D341Med (cell line): ENCODE data around the gene WASF2.
"Not testable (repeated sequence)": the region's sequence is repeated elsewhere in the genome, so short reads cannot be mapped to it uniquely, and the experiment has no call there.

ENCODE experiments used
- DNase-seq: peaks from one replicate; pipeline ENCODE4 v3.0.0; 2012; ENCODE audit warnings: low spot score

The WASF2 gene

DNA sequence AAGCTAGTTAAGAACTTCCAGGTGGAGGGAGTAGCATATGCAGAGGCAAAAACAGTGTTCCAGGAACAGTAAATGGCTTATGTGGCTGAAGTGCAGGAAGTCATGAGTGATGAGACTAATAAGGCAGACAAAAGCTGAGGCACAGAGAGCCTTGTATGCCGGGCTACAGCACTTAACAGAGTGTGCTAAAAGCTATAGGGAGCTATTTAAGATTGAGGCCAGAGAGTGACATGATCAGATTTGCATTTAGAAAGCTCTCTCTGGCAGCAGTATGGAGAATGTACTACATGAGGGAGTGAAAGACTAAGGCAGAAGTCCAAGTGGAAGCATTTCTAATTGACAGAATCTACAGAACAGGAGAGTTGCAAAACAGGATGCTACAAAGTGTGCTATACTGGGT lies 38.6 kb downstream of the WASF2 start:
- DNase-seq: no peak

DNA sequence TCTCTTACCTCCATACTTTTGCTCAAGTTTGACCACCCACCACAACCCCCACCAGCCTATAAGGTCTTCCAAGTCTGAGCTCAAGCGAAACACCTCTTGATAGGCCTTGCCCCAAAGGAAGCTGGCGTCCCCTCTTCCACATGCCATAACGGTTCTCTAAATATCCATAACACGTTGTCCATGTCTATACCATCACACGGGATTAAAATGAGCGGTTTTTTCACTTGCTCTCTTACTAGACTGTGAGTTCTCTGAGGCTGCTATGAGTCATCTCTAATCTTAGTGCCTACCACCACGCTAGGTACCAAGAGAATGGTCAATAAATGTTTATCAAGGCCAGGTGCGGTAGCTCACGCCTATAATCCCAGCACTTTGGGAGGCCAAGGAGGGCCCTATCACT lies 41.0 kb downstream of the WASF2 start:
- no peak for DNase-seq

DNA sequence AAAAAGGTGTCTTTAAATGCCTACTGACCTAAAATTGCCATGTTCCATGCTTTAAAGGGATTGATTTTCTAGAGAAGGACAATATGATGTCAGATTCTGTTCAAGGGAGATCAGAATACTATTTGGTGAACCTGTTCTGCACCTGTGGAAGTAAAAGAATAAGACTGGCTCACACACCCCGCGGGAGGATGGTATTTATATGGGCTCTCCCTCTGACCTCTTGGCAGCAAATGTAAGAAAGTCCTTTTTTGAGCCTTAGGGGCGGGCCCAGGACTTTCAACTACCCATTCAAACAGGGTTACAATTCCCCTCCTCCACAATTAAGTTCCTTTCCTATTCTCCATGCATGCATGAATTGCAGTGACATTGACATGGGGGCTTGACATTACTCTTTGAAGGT lies 42.1 kb downstream of the WASF2 start:
- DNase-seq: no peak

DNA sequence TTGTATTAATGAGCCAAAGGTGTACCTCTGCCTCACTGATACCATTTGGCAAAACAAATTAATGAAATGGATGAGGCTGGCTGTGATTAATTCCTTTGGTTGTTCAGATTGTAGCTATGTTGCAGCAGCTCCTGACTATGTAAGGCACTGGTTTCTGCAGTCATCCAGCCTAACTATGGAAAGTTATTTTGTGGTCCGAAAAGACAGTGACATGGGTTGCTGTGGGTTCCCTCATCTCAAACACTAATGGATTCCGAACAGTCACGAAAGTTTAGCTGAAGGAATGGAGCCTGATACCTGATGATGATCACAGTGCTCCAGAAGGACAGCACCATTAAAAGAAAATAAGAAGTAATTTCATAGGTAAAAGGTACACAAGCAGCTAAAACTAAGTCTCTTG lies 42.6 kb downstream of the WASF2 start:
- DNase-seq: no peak

DNA sequence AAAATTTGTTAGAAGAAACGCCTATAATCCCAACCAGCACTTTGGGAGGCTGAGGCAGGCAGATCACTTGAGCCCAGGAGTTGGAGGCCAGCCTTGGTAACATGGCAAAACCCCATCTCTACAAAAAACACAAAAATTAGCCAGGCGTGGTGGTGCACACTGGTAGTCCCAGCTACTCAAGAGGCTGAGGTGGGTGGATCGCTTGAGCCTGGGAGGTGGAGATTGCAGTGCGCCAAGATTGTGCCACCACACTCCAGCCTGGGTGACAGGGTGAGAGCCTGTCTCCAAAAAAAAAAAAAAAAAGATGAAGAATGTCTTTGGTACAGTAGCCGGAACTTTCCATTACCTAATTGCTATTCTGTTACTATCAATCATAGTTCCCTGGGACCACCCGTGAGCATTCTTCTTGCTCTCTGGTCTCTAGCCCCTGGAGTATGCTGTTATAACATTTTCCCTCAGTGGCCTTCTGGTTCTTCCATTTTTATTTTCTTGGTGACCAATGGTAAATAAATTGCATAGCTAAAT lies 43.4 kb downstream of the WASF2 start:
- no peak for DNase-seq

DNA sequence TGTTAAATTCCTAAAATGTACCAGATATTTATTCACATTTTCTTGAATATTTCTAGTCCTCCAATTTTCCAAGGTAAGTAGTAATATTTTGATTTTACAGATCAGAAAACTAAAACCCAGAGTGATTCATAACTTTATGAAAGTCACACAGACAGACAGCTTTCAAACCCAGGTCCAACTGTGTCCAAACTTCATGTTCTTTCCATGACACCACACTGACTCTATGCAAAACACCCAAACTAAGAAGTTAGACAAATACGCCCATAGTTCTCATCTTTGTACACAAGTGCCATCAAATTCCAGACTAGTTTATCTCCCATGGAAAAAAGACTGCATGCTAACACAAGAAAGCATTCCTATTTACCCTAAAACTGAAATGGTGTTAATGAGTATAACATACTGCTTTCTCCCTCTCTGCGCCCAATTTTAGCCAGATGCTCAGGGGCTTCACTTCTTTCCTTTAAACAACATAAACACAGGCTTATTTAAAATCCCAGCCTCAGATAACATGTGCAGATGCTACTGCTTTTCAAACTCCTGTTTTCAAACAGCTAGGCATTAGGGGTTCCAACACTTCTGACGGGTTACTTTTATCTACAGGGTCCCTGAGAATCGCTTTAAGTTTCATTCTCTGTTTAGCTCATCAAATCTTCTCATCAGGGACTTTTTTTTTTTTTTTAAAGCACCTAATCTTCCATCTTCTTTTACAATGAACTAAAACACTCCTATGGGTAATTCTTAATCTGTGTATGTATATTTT lies 44.6 kb downstream of the WASF2 start:
- no peak for DNase-seq

DNA sequence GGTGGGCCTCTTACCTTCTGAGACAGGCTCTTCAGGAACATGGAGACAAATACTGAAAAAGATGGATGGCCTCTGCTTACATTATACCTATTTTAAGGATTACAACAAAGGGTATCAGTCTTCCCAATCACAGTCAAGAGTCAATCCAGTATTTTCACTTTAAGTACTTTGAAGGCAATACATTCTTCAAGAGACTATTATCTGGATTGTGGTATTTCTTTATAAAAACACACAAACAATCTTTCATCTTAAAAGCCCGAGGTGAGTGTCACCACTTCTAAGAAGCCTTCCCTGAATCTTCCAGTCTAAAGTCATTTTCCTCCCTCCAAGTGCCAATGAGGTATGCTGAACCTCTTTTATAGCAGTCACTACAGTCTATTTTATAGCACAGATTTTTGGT lies 45.3 kb downstream of the WASF2 start:
- no peak for DNase-seq

DNA sequence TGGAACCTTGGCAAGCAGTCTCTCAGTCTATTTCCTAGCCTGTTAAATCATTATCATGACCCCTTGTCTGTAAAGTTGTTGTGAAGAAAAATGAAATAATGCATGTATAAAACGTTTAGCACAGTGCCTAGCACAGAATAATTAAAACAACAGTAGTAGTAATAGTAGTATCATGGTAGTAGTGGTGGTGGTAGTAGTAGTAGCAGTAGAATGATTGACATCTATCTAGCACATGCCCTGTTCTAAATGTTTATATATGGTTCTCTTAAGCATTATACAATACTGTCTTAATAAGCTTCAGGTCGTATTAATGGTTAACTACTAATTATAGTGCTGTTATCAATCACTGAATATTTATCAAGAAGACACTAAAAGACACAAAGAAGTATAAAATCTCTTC lies 50.8 kb downstream of the WASF2 start:
- no peak for DNase-seq

DNA sequence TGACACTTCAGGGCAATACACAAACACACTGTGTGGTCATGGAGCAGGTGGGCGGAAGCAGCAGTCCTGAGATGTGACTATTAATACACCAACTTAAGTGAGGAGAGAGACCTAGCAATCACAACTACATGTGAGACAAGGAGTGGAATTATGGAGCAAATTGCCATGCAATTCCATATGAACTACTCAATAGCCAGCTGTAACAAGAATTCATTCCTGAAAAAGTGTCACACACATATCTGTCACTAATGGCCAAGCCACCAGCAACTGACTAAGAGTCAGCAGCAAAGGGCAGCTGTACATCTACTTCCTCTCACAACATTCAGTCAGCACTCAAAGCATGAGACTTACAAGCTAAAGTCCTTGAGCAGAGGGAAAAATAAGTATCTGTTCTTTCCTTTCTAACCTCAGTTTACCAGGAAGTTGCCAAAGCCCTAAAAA lies 51.3 kb downstream of the WASF2 start:
- no peak for DNase-seq

DNA sequence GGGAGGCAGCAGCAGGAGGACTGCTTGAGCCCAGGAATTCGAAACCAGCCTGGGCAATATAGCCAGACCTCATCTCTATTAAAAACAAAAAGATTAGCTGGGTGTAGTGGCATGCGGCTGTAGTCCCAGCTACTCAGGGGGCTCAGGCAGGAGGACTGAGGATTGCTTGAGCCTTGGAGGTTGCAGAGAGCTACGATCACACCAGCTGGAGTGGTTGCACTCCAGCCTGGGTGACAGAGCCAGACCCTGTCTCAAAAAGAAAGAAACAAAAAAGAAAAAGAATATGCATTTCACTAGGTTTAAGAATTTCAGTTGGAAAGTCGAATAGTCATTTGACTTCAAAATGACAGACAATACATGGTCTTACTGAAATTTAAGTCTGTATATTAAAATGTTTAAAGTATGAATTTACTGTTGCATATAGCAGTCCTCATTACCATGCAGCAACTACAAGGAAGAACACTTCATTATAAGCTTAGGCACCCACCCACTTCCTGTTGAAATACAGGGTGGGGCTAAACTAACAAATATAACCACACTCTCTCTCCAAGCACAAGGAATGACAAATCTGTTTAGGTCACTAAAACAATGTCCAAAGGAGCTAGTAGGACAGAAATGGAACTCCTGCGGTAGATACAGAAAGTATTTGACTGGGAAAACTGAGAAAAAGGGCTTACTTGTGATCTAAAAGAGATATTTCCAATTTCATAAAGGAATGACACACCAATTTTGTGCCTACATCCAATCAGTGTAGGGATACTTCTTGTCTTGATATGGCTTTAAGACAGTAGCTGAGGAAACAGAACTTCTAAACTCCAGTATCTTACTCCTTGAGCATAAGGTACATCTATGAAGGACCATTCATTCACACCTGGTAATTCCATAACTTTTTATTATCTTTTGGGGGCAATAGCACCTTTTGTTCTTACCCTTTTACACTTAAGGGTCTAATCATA lies 53.5 kb downstream of the WASF2 start:
- no peak for DNase-seq

DNA sequence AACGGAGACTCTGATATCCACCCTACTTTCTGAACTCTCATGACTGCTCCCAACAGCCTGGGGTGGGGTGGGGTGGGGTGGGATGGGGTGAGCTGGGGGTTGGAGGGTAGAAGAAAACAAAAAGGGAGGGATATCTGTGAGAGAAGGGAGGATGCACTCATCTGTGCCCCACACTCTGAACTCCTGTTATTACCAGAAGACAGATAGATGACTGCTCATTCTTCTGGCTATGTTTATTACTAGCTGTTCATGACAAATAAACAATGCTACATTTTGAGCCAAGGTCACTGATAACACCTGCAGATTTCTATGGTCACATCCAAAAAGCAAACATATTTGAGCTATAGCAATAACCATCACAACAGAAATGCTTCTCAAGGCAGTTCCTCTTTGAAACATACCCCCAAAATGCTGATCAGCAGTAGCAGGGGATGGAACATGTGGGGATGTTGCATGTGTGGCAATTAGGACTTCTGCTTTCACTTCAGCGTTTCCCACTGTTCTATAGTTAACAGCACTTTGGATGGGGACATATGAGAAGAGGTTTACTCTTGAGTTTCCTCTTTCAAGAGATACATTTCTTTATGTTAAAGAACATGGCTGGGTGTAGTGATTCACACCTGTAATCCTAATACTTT lies 54.3 kb downstream of the WASF2 start:
- DNase-seq: no peak

DNA sequence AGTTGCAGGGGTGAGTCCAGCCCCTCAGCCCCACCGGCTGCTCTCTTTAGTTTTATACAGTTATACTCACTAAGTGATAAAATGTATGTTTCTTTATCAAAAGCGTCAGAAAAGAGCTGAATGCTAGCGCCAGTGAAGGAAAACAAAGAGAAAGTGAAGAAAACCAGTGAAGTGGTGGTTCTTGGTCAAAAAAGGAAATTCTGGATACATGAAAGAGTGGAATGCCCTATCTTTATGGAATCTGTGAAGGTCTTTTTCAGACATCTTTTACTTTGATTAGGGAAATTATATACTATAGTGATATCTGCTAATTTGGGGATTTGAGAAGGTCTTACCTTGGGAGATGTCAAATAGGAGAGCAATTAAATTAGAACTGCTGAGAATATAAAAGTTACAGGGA lies 56.3 kb downstream of the WASF2 start:
- no peak for DNase-seq

DNA sequence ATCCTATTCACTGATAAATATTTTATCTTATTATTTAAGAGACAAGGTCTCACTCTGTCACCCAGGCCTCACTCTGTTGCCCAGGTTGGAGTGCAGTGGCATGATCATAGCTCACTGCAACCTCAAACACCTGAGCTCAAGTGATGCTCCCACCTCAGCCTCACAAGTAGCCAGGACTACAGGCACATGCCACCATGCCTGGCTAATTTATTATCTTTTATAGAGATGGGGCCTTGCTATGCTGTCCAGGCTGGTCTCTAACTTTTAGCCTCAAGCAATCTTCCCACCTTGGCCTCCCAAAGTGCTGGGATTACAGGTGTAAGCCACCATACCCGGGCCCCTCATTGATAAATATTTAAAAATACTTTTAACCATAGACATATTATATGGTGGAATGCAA lies 57.2 kb downstream of the WASF2 start:
- DNase-seq: not testable (repeated sequence)

DNA sequence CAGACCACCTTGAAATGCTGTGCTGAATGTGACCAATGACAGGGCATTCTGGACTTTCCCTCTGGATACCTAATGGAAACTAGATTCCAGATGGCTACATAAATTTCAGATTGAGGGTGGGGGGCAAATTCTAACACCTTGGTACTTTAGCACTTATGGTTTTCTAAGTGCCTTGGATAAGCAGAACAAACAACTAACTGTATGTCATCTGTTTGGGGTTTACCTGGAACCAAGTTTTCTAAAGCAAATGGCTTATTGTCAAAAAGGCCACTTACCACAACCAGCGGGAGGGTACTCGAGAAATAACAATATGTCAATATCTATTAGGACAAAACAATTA lies 58.4 kb downstream of the WASF2 start:
- no peak for DNase-seq

DNA sequence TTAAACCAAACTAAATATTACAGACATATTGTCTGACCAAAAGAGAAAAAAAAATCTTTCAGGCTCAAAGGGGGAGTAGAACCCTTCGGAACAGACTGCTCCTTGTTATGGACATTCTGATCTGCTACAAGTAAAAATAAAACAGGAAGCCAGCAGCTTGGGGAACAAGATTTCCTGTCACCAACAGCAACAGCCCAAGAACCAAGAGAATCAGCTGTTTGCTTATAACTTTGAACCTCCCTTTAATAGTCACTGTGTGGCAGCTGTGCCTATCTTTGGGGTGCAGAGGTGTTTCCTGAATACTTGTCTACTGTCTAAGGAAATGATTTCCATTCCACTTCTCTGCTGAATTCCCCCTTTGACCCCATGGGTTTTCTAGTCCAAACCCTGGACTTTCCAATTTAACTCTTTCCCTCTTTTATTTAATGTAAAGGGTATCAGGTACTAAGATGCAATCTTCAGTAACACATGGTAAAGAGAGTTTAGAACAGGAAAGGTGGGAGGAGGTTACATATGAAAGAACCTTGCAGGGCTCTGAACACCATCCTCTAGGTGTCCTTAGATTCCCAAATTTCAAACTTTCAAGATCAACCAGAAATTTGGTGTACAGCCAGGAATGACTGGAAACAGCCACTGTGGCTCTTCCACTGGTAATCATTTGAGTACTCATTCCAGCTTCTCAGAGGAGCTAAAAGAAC lies 58.9 kb downstream of the WASF2 start:
- no peak for DNase-seq

DNA sequence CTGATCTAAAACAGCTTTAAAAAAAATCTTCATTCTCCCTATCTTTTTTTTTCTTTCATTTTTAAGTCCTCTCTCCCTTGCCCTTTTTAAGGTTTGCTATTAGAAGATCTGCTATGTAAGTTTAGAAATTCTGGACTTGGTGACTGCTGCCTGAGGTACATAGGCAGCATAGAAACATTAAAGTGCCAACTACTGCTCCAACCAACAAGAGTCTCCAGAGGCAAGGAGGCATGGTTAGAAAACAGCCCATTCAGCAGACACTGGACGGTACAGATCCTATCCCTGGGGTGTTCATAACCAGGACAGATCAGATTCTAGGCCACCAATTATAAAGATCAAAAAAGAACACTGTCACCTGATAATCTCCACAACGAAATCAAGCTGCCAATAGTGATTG lies 60.9 kb downstream of the WASF2 start:
- DNase-seq: no peak

DNA sequence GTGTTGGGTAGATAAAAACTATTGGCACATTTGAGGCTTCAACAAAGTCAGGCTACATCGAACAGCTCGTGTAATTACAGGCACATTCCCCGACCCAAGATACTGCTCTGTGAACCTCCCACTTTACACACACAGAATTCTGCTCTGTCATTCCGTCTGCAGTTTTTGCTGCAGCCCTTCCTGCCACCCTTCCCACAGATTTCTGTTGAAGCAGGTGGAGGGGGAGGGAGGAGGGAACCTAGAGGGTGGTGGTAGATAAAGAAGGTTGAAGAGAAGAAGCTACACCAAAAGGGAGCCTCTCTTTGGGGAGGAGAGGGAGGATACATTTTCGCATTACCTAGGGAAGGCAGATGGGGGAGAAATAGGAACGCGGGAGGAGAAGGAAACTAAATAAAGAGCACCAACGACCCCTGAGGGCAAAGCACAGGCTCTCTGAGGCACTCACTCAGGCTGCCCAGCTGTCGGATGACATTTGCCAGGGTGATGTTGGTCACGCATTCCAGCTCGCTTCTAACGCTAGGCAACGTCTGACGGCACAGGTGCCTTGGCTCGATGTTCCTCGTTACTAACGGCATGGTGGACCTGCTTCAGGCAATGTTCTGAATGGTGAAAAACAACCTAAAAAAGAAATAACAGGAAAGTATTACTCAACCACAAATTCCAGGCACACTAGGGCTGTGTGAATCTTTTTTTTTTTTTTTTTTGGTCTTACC lies 61.5 kb downstream of the WASF2 start:
- DNase-seq: no peak

DNA sequence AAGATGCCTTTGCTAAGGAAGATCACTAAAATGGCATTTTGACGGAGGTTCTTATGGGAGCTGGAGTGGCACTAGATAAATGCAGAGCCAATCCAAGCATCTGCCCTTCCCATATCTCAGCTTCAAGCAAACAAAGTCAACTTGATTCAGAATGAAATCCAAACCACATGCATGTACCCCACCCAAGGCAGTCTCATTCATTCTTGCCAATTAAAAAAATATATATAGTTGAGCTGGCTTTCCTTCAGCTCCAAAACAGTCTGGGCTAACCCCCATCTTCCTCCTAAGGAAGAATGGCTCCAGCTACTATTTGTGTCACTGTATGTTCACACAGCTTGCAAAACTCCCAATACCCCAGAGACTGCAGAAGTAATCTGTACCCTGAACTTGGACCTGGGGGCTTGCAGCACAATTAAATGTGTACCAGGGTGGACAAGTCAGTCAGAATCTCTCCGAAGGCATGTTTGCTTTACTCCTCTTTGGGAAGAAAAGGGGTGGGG lies 62.1 kb downstream of the WASF2 start:
- DNase-seq: no peak

DNA sequence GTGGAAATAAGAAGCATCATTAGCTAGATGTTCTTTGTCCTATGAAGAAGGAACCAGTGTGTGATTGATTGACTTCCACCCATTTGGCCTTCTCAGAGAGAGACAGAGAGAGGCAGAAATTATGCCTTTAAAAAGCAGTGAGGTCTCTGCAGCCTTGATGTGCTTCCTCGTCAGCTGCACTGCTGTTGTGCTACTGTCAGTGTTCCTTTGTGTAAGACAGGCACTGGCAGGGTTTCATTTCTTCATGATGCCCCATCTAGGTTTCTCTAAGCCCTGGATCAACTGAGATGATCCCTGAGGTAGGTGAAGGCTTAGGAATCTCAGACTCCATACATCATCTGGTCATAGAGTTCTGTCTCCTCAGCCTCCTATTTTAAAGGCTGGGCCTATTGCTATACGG lies 62.6 kb downstream of the WASF2 start:
- DNase-seq: no peak

DNA sequence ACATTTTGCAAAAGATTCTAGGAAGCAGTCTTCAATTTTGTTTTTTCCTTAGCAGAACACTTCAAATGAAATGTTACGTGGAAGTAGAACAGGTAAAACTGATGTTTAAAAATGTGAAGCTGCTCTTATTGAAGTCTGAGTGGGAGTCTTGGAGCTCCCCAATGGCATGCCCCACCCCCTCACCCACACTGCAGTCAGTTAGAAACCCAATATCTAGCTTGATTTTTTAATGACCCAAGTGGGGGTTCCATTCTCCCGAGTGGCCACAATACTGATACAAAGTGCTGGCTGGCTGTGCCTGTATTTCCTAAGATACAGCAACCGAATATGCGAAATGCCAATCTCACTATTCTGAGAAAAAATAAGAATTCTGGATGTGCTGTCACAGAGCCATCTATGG lies 66.3 kb downstream of the WASF2 start:
- DNase-seq: no peak
